ENCODE data around the gene LCN2. TPM values are rescaled to one million over a fixed set of nuclear protein-coding genes. Genes with fewer than 3 reads are reported as not detected.
"Not testable (repeated sequence)": the region's sequence is repeated elsewhere in the genome, so short reads cannot be mapped to it uniquely, and the experiment has no call there.

The LCN2 gene
- polyA plus RNA-seq, 1 experiment, result not detected

- DNase-seq (ENCODE audit: low read depth); H3K36me3 ChIP-seq (ENCODE audit: control insufficient read depth, insufficient read depth, low read length); H3K27me3 ChIP-seq (ENCODE audit: control insufficient read depth, insufficient read depth, low read length); H3K4me3 ChIP-seq (ENCODE audit: low read depth, low read length); POLR2A ChIA-PET: not testable (repeated sequence)
- CTCF ChIA-PET, result interaction anchor here (0.8 to 6.1 kb wide), 5 partner anchors 12 to 57 kb away, joined by 3 to 56 read pairs (median 3); no protein-coding TSS in a partner anchor
- TF ChIP-seq CTCF (IDR thresholded peaks at IDR 0.05; ENCODE audit: insufficient read depth, low read depth, low read length), result peak; percentile 30
These were observed 19.2 kb upstream of the LCN2 start for GRCh38 chr9:128129976-128130590.

- DNase-seq (ENCODE audit: low read depth); H3K4me3 ChIP-seq (ENCODE audit: low read depth, low read length); H3K36me3 ChIP-seq (ENCODE audit: control insufficient read depth, insufficient read depth, low read length); POLR2A ChIA-PET: not testable (repeated sequence)
- CTCF ChIA-PET, result interaction anchor here (0.8 to 1.7 kb wide), 2 partner anchors 11 to 30 kb away, joined by 3 read pairs; no protein-coding TSS in a partner anchor
- H3K27me3 ChIP-seq (ENCODE audit: control insufficient read depth, insufficient read depth, low read length), result peaks cover 12% of the 10 kb centered on the region
These were observed 18.6 kb upstream of the LCN2 start for GRCh38 chr9:128130651-128131050.

- DNase-seq (ENCODE audit: low read depth); H3K36me3 ChIP-seq (ENCODE audit: control insufficient read depth, insufficient read depth, low read length); H3K4me3 ChIP-seq (ENCODE audit: low read depth, low read length); POLR2A ChIA-PET: not testable (repeated sequence)
- CTCF ChIA-PET, result interaction anchor here (1.0 to 1.1 kb wide), 2 partner anchors 14 to 18 kb away, joined by 3 read pairs; no protein-coding TSS in a partner anchor
- H3K27me3 ChIP-seq (ENCODE audit: control insufficient read depth, insufficient read depth, low read length), result peaks cover 12% of the 10 kb centered on the region
These were observed 17.9 kb upstream of the LCN2 start for GRCh38 chr9:128131346-128131745.

- CTCF ChIA-PET, result interaction anchor here (1.0 to 1.1 kb wide), 2 partner anchors 15 to 19 kb away, joined by 3 read pairs; no protein-coding TSS in a partner anchor
- DNase-seq (ENCODE audit: low read depth); H3K4me3 ChIP-seq (ENCODE audit: low read depth, low read length); H3K36me3 ChIP-seq (ENCODE audit: control insufficient read depth, insufficient read depth, low read length); POLR2A ChIA-PET: not testable (repeated sequence)
- peaks cover 12% of the 10 kb centered on the region for H3K27me3 ChIP-seq (ENCODE audit: control insufficient read depth, insufficient read depth, low read length)
These were observed 17.1 kb upstream of the LCN2 start for GRCh38 chr9:128132139-128132538.

- DNase-seq (ENCODE audit: low read depth); POLR2A ChIA-PET; CTCF ChIA-PET; H3K4me3 ChIP-seq (ENCODE audit: low read depth, low read length); H3K36me3 ChIP-seq (ENCODE audit: control insufficient read depth, insufficient read depth, low read length): not testable (repeated sequence)
- H3K27me3 ChIP-seq (ENCODE audit: control insufficient read depth, insufficient read depth, low read length), result peaks cover 12% of the 10 kb centered on the region
These were observed 13.7 kb upstream of the LCN2 start for GRCh38 chr9:128135561-128135960.

GRCh38 chr9:128136816-128137793 is 12.1 kb upstream of the LCN2 start:
- TF ChIP-seq CTCF (IDR thresholded peaks at IDR 0.05; ENCODE audit: insufficient read depth, low read depth, low read length), result no peak
- Histone ChIP-seq H3K4me3 (ENCODE audit: low read depth, low read length) (no peak overlapping the region), H3K36me3 (ENCODE audit: control insufficient read depth, insufficient read depth, low read length) (no peaks in the 10 kb centered on the region), H3K27me3 (ENCODE audit: control insufficient read depth, insufficient read depth, low read length) (peaks cover 7% of the 10 kb centered on the region)
- ChIA-PET POLR2A (no interaction called here), CTCF (interaction anchor here (0.5 to 1.3 kb wide), 3 partner anchors 12 to 91 kb away, joined by 3 to 4 read pairs (median 3); no protein-coding TSS in a partner anchor)
- DNase-seq (ENCODE audit: low read depth), result no peak

- no peak for TF ChIP-seq CTCF (IDR thresholded peaks at IDR 0.05; ENCODE audit: insufficient read depth, low read depth, low read length)
- POLR2A ChIA-PET, result no interaction called here
- peaks cover 5% of the 10 kb centered on the region; the same call in 1 of the 2 replicates for H3K27me3 ChIP-seq (ENCODE audit: control insufficient read depth, insufficient read depth, low read length)
- no peaks in the 10 kb centered on the region for H3K36me3 ChIP-seq (ENCODE audit: control insufficient read depth, insufficient read depth, low read length)
- CTCF ChIA-PET, result interaction anchor here (0.6 kb wide), 1 partner anchor 22 kb away, joined by 3 read pairs; the partner anchor contains the start of gene BBLN
- no peak overlapping the region for H3K4me3 ChIP-seq (ENCODE audit: low read depth, low read length)
- no peak for DNase-seq (ENCODE audit: low read depth)
These were observed 11.3 kb upstream of the LCN2 start for GRCh38 chr9:128138001-128138400.

Data from BJ (cell line).